Stimulated activated effector memory CD8-positive, alpha-beta T cell treated with anti-CD3 and anti-CD28 coated beads, Interleukin-12 subunit alpha, Interleukin-12 subunit beta, amount 100 ng/mL, for 72 hours (primary cell): ENCODE data around the gene IFNA6.

Experiments
- ATAC-seq: fragments of 150-1000 bp; cut with Tn5 transposase; 2 replicates; pipeline ENCODE4 v1.10.0; 2021
- DNase-seq, 2 donors: peaks; one replicate each; pipeline ENCODE4 v3.0.0; 2021 to 2022; ENCODE audit warnings: low spot score in 2 of 2
- H3K27ac Mint-ChIP-seq: one replicate; pipeline ENCODE4 v1.8.0; 2022; ENCODE audit warnings: mild to moderate bottlenecking, mixed read lengths
- H3K36me3 Mint-ChIP-seq: one replicate; pipeline ENCODE4 v1.8.0; 2022; ENCODE audit warnings: mild to moderate bottlenecking, mixed read lengths
- H3K4me1 Mint-ChIP-seq: one replicate; pipeline ENCODE4 v1.8.0; 2022; ENCODE audit warnings: mixed read lengths
- H3K4me3 Mint-ChIP-seq: one replicate; pipeline ENCODE4 v1.8.0; 2022; ENCODE audit warnings: mild to moderate bottlenecking, mixed read lengths
- H3K9me3 Mint-ChIP-seq: one replicate; pipeline ENCODE4 v1.8.0; 2022; ENCODE audit warnings: mixed read lengths

The IFNA6 gene

DNA sequence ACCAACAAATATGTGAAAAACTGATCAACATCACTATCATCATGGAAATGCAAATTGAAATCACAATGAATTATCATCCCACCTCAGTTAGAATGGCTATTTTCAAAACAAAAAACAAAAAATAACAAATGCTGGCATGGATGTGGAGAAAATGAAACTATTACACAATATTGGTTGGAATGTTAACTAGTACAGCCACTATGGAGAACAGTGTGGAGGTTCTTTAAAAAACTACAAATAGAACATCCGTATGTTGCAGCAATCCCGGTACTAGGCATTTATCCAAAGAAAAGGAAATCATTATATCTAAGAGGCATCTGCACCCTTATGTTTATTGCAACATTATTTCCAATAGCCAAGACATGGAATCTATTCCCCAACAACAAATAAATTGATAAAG lies 36.5 kb downstream of the IFNA6 start:
- DNase-seq: no peak
- Mint-ChIP-seq H3K36me3 (no peaks in the 10 kb centered on the region), H3K9me3 (no peaks in the 10 kb centered on the region), H3K27ac (no peak overlapping the region), H3K4me3 (no peak overlapping the region), H3K4me1 (no peaks in the 10 kb centered on the region)
- ATAC-seq: no peak

DNA sequence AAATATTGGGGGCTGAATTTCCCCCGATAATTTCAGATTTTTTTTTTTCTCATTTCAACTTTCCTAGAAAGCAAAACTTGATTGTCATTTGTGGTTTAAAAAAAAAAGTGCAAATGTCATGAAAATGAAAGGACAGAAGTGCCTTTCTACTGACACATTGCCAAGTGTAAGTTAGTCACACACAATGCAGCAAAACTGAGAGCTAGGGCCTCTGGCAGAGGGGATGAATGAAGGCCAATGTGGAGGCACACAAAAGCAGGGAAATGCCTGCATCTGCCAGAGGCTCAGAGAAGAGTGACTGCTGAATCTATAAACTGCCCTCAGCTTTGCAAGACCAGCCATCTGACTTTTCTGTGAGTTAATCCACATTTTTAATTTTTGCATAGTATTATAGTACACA lies 38.8 kb downstream of the IFNA6 start:
- Mint-ChIP-seq H3K27ac (no peak overlapping the region), H3K9me3 (no peaks in the 10 kb centered on the region), H3K4me1 (no peaks in the 10 kb centered on the region), H3K36me3 (no peaks in the 10 kb centered on the region), H3K4me3 (no peak overlapping the region)
- DNase-seq: no peak
- ATAC-seq: no peak

DNA sequence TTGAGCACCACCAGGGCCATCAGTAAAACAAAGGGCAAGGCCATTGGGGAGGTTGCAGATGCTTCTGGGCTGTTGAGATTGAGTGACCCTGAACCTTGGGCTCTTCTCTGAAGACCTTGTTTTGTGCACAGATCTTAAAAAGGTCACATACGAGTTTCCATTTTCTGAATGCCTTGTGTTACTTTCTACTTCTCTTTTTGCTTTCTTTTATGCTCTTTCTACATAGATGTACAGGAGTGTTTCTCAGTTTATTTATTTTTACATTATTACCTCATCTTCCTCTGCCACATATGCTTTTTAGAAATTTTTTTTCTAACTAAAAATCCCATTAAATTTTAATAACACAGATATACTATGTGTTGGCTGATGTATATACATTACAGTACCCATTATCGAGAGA lies 45.5 kb downstream of the IFNA6 start, which contains the start of gene IFNA5:
TSS of gene IFNA5 (minus strand) at position 101 of the 400 bp plus-strand sequence. CDS start at position 44, 57 bp downstream.
- DNase-seq: no peak
- Mint-ChIP-seq H3K4me1 (no peaks in the 10 kb centered on the region), H3K9me3 (no peaks in the 10 kb centered on the region), H3K27ac (no peak within 1 kb of the TSS), H3K4me3 (no peak within 1 kb of the TSS), H3K36me3 (no peaks in the 10 kb centered on the region)
- no peak for ATAC-seq
